ENCODE measurements around the gene SCN5A.
A peak's percentile ranks its signal among the peaks of the same experiment; 100 is the strongest.

Gene SCN5A

DNA sequence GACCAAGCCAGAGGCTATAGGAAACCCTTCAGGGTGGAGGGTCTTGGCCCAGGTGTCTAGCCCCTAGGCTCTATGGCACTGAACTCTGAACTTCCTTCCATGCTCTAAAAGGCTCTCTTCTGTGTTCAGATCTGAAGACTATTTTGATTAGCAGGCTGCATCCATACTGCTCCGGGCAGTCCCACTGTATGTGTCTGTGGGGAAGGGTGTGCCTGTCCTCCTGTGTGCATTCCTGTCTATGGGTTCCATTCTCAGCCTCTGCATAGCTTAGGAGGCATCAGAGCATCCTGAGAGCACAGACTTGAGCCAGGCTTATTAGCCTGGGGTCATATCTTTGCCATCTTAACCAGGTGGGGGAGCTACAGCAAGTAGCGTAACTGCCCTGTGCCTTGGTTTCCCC, 115.3 kb downstream of the SCN5A start:
- no peak for DNase-seq

DNA sequence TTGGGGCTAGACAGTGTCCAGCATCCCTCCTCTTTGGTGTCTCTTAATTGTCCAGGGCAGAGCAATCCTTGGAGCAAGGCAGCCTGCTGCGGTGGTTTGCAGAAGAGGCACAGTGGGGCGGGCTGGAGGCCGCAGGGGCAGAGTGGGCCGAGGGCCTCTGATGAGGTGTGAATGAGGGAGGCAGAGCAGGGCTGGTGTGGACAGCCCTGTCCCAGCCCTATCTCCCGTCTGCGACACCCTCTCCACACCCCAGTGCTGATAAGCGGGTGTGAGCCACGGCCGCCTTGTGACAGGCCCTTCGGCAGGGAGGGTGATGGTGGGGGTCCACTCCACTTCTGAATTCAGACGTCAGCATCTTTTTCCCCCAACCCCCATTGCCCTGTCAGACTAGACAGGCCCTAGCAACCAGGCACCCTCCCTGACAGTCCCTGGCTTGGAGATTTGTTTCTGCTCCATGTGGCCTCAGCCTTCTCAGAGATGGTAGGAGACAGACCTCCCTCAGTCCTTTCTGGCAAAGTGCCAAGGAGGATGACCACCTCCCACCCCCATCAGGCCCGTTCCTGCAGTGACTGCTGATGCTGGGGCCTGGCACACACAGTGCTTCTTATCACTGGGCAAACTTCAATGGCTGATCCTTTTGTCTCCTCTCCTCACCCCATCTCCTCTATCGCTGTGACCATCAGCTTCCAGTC, 116.1 kb downstream of the SCN5A start:
- no peak for DNase-seq

DNA sequence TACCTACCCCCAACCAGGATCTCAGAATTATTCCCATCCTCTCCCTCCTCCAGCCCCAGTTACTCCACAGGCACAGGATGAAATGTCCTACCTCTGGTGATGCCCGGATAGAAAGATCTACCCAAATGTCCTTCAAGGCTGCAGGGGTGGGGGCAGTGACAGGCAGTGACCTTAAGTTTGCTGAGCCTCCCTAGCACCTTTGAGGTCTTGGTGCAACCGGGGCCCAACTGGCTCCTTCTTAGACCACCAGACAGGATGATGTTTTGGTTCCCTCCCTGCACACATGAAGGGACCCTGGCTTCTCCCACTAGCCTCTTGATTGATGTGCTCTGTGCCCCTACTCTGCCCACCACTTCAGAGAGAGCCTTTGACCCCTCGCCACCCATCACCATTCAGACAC, 117.0 kb downstream of the SCN5A start:
- DNase-seq, result no peak

DNA sequence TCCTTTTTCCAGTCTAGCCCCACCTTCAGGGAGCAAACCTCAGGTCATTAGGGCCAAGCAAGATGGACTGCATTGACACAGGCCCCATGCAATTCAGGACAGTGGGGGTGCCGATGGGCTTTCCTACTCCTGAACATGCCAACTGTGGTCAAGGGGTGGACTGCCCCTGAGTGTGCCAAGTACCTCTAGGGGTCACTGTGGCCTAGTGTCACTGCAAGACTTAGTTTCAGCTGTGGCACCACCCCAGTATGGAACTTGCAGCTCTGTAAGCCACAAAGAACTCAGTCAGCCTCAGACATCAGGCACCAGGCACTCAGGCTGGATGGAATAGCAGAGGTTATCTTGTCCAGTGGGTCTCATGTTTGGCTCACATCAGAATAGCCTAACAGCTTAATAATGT, 121.0 kb downstream of the SCN5A start:
- DNase-seq, result peak; percentile 34 to 47

DNA sequence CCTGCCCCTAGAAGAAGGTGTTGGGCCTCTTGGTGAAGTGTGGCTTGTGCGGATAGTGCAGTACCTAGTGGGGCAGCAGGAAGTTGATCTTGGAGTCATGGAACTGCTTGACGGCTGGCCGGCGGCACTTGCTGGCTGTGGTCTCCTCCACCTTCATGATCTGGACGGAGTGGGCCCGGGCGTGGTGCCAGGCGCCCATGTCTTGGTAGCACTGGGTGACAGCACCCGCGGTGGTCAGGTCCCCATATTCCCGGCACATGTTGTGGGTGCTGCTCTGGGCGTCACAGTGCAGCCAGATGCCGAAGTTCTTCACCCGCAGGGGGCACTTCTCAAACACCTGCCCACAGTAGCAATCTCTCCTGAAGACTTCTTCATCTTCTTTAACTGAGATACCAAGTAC, 122.7 kb downstream of the SCN5A start:
- no peak for DNase-seq

DNA sequence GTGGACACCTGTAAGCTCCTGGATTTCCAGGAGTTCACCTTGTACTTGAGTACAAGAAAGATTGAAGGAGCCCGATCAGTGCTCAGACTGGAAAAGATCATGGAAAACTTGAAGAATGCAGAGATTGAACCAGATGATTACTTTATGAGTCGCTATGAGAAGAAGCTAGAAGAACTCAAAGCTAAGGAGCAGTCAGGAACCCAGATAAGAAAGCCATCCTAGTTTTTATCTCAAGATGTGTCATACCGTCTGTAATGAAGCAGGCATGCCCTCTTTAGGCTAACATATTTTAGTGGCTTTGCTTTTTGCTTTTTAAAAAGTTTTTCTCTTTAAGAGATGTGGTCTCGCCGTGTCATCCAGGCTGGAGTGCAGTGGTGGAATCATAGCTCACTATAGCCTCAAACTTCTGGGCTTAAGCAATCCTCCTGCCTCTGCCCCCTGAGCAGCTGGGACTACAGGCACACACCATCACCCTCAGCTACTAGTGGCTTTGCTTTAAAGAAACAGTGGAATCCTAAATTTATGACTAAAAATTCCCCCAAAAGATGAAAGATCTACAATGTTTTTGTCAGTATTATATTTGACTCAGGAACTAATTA, 125.2 kb downstream of the SCN5A start:
- DNase-seq, result no peak

DNA sequence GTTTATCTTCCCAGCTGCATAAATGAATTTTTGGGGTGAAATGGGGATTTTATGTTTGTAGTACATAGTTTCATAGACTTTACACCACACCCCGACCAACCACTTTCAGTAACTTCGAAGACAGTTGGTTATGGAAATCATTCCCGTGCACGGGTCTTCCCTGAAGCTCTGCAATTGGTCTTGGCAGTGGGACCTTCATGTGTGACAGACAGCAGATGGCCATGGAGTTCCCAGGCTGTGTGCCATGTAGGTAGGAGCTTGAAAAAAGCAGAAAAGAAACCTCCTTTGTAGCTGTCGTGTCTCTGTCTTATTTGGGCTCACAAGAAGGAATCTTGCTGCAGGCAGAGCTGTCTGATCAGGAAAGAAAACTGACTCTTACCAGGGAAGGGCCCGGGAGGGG, 127.5 kb downstream of the SCN5A start:
- DNase-seq, result no peak

DNA sequence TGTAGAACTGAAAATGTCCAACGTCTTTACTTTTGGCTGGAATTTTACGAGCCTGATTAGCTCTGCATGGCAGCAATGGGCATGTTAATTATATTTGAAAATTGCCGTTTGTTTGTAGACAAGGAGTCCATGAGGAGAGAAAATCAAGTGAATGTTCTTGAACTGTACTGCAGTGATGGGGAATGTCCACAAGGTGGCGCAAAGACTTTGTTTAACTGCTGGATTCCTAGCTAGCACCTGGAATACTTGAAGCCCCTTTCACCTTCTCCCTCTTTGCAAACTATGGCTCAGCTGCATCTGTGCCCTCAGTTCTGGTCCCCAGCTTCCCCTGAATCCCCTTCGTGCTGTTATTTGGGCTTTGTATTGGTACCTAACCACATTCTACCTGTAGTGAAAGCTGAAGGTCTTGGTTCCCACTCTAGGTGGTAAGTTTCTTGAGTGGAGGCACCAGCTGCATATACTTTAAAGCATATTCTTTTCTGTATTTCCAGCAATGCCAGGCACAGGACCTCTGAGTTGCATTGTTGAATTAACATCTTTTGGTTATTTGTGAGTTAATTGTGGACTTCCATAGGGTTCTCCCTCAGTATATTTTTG, 128.0 kb downstream of the SCN5A start:
- DNase-seq, result peak; percentile 11 to 69

DNA sequence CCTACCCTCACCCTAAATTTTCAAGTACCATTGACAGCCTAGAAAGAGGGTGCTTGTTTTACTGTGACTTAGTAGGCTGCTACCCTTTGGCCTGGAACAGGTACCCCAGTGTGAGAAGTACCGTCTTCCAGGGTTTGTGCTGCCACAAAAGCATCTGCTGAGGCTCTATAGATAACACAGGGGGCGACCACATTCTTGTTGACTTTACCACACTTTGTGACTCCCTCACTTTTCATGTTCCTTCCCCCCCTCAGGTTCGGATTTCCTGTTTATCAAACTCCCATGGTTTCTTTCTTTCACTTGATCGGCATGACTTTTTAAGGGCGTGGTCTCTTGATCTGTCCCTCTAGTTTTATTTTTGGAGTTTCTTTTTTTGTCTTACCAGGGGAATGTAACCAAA, 129.8 kb downstream of the SCN5A start:
- DNase-seq, result no peak

DNA sequence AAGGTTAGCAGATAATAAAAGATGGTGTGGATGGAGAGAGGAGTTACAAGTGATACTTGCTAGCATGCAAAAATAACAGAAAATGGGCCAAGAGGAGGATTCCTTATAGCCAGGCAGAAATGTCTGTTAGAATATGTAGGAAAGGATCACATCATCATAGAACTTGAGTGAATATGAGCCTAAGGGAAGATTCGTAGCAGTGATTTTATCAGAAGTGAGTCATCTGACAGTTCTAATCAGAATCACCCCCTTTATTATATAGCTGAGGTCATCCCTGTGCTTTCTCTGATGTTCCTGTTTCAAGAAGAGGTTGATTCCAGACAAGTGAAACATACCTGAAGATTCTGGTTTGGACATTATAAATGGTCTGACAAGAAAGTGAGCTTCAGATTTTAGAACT, 130.5 kb downstream of the SCN5A start:
- DNase-seq, result no peak

DNA sequence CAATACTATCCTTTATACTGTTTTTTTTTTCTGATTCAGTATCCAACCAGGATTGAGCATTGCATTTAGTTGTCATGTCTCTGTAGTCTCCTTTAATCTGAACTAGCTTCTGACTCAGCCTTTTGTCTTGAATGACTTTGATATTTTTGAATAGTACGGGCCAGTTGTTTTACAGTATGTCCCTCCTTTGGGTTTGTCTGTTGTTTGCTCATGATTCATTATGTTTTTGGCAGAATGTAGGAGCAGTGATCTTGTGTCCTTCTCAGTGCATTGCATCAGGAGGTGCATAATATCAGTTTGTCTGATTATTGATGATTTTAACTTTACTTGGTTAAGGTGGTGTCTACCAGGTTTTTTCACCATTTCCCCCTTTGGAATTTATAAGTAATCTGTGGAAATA, 132.8 kb downstream of the SCN5A start:
- no peak for DNase-seq

DNA sequence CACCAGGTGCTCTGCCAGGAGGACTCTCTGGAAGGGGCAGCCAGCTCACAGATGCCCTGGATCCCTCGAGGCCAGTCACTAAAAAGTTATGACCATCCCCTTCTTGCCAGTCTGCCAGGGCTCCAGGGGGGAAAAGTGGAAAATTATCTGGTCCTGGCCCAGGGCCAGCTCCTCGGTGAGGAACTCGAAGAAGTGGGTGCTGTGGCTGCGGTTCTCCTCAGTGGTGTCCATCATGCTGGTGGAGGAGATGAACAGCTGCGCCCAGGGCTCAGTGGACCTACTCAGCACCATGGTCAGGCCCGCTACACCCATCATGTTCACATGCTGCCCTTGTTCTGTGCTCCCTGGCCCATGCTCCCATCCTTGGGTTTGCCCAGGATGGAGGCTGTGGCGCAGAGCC, 134.1 kb downstream of the SCN5A start:
- DNase-seq, result no peak

DNA sequence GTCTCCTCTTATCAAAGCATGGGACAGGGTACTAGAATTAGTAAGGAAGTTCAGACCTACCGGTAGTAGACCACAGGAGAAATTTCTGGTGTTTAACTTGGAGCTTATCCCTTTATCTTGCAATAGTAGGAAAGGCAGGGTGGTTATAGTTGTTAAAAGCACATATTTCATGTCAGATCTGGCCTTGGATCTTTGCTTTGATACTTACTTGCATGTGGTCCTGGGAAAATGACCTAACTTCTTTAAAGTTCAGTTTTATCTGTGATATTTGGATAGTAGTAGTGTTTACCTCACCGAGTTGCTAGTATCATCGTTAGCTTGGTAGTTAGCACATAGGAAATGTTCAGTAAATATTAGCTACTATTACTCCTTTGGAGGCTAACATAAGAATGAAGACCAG, 137.9 kb downstream of the SCN5A start:
- no peak for DNase-seq

DNA sequence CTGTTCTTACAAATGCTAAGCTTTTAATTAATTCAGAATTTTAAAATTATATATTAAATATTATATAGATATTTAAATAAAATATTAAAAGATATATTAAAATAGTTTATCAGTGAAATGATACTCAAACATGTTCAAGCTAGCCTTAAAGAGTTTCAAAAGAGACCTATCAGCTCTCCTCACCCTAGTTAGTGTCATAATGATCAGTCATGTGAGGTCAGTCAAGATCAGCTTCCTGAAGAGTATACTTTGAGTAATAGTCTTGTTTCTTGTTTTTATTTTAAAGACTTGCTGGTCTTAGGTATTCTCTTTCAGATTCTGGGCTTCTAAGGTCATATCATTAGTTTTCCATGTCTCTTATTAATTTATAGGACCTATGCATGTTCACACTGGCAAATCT, 138.9 kb downstream of the SCN5A start:
- no peak for DNase-seq

DNA sequence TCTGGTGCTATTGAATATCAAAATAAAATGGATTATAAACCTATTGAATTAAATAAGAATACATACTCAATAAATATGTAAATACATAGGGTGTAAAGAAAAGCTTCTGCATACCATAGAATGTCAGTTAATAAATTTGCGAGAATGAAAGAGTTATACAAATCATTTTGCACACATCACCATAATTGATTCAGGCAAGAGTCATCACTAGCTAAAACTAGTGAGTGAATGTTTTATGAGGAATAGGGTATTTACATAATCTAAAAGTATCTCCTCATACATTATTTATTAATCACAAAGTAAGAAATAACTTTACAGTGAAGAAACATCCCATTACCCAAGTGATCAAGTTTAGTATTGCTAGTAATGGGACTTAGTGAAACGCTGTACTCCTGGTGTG, 139.8 kb downstream of the SCN5A start:
- DNase-seq, result no peak

DNA sequence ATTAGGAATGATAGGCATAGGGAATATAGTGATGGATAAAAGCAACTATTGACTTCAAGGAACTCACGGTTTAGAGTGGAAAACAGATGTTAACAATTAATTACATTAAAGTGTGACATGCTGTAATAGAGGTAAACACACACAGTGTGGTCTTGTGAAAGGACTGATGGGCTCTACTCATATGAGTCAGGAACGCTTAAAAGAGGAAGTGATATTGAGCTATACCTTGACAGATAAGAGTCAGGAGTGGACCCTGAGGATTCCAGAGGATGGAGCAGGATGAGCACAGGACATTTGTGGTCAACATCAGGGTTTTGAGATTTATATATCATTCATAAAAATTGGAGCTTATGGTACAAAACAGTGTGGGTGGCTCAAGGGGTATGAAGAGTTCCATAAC, 142.4 kb downstream of the SCN5A start:
- DNase-seq, result no peak

DNA sequence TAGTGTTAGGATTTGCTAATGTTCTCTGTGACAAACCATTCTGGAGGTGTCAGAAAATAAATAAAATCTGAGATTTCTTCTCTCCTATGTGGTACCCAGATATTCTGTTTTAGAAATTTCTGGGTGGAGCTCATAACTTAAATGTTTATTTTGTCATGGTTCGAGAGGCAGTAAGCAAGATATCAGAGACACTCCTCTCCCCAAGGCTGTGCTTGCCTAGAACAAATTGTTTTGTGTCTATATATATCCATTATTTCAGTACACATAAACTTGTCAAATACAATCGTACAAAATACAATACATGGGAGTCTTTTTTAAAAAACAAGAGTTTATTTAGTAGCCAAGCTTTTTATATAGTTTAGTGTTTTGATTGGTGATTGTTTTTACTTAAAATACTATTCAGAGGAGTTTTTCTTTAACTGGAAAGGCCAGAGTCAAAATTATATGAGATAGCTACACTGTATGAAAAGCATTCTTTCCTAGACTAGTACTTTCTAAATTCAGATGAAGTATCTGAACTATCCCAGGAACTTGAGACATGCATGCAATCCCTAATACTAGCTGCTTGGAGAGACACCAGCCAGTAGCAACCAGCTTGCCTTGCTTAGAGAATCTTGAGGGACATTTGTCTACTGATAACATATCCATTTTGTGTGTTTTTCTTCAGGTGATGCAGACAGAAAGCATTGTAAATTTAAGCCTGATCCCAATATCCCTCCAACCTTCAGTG, 148.6 kb downstream of the SCN5A start:
- DNase-seq, result no peak

All from SW 1271 (cell line).